ENCODE results near the gene ZNF561.
"Not testable (repeated sequence)": the region's sequence is repeated elsewhere in the genome, so short reads cannot be mapped to it uniquely, and the experiment has no call there.

The ZNF561 gene

GRCh38 chr19:9621156-9622037, at the start of gene ZNF561:
ZNF561 (minus strand) TSS chr19:9621232; CDS start chr19:9619456, 1,776 bp downstream.
- peak; percentile 50 for DNase-seq

- no peak for DNase-seq
Measured at GRCh38 chr19:9668544-9668943, 47.5 kb upstream of the ZNF561 start.

DNA sequence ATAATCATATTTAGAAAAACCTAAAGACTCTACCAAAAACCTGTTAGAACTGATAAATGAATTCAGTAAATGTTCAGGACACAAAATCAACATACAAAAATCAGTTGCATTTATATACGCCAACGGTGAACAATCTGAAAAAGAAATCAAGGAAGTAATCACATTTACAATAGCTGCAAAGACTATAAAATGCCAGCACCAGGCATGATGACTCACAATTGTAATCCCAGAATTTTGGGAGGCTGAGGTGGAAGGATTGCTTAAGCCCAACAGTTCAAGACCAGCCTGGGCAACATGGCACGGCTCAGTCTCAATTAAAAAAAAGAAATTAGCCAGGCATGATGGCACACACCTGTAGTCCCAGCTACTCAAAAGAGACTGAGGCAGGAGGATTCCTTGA, 46.9 kb upstream of the ZNF561 start:
- no peak for DNase-seq

- DNase-seq: no peak
Measured at GRCh38 chr19:9658769-9659168, 37.7 kb upstream of the ZNF561 start.

DNA sequence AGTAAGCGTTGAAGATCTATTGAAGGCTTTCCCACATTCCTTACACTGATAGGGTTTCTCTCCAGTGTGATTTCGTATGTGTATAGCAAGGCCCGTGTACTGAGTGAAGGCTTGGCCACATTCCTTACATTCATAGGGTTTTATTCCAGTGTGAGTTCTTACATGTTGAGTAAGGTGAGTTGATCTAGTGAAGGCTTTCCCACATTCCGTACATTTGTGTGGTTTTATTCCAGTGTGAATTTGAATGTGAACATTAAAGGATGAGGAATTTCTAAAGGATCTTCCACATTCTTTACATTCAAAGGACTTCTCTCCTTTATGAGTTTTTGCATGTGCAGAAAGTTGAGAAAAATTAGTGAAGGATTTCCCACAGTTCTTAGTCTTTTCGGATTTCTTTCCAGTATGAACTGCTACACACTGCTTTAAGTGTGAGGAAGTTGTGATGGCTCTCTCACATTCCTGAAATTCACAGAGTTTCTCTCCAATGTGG, 32.1 kb upstream of the ZNF561 start:
- not testable (repeated sequence) for DNase-seq

DNA sequence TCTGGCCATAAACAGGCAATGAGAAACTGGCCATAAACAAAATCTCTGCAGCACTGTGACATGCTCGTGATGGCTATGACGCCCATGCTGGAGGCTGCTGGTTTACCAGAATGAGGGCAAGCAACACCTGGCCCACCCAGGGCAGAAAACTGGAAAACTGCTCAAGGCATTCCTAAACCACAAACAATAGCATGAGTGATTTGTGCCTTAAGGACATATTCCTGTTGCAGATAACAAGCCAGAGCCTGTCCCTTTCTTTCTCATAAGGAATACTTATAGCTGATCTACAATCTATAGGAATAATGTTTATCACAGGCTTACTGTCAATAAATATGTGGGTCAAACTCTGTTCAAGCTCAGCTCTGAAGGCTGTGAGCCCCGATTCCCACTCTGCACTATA, 30.4 kb upstream of the ZNF561 start:
- not testable (repeated sequence) for DNase-seq

GRCh38 chr19:9650345-9650744, 29.3 kb upstream of the ZNF561 start:
- no peak for DNase-seq

- no peak for DNase-seq
Measured at GRCh38 chr19:9645472-9645871, 24.4 kb upstream of the ZNF561 start.

GRCh38 chr19:9644472-9644871, 23.4 kb upstream of the ZNF561 start:
- no peak for DNase-seq

DNA sequence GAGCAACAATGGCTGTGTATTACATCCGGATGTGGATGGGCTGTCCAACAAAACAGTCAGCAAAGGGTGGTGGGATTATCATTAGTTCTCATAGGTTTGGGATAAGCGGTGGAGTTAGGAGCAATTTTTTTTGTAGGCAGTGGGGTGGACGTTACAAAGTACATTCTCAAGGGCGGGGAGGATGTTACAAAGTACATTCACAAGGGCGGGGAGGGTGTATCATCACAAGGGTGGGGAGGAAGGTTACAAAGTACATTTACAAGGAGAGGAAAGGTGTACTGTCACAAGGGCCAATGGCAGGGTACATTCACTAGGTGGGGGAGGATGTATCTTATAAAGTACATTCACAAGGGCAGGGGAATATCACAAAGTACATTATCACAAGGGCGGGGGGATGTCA, 20.8 kb upstream of the ZNF561 start:
- no peak for DNase-seq

DNA sequence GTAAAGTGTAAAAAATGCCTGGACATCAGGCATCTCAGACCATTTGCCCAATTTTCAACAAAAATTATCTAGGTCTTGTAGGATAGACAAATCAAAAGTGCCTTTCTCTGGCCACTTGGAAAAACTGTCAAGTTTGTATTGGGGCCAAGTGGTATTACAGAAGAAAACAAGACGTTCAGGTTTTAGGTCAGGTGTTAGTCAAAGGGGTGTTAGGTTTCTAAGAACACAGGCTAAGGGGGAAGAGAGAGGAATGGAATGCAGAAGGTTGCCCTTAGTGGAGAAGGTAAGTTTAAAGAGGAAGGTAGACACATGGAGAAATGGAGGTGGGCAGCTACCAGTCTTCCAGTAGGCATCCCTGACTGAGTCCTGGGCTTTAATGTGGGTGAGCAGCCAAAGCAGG, 19.9 kb upstream of the ZNF561 start:
- DNase-seq: no peak

- no peak for DNase-seq
Measured at GRCh38 chr19:9636018-9636417, 15.0 kb upstream of the ZNF561 start.

DNA sequence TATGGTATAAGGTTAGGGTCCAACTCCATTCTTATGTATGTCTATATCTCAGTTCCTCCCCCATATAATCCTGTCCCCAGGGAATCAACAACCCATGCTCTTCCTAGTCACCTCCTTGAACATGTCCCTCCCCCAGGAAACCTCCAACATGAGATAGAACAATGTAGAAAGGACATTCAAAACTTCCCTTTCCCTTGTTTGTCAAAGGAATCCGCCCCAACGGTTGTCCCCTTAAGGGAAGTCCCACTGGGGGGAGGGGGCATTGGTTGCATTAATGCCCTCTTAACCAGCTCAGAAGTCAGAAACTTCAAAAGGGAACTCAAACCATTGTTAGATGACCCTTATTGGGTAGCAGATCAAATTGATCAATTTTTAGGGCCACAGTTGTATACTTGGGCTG, 6.8 kb upstream of the ZNF561 start:
- DNase-seq: no peak

- DNase-seq: no peak
Measured at GRCh38 chr19:9622531-9622930, 1.5 kb upstream of the ZNF561 start.

- no peak for DNase-seq
Measured at GRCh38 chr19:9620842-9621155, 233 bp downstream of the ZNF561 start.

DNA sequence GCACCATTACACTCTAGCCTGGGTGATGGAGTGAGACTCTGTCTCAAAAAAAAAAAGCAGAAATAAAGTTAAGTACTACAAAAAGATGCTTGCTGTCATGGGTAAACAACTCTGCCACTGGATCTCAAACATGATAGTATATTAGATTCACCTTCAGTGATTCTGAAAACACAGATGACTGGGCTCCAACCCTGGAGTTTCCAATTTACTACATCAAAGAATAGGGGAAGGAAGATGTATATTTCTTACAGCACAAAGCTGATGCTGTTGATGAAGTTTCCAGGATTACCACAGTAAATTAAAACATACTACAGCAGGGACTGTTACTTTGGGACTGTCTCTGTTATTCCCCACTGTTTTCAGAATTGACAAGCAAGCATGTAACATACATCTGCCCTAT, 5.2 kb downstream of the ZNF561 start:
- no peak for DNase-seq

DNA sequence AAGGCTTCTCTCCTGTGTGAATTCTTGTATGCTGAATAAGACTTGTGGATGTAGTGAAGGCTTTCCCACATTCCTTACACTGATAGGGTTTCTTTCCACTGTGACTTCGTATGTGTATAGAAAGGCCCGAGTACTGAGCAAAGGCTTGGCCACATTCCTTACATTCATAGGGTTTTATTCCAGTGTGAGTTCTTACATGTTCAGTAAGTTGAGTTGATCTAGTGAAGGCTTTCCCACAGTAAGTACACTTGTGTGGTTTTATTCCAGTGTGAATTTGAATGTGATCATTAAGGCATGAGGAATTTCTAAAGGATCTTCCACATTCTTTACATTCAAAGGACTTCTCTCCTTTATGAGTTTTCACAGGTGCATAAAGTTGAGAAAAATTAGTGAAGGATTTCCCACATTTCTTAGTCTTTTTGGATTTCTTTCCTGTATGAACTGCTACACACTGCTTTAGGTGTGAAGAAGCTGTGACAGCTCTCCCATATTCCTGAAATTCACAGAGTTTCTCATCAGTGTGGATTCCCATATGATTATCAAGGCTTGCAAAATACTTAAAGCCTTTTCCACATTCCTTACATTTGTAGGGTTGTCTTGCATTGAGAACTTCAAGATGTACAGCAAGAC, 10.4 kb downstream of the ZNF561 start:
- no peak for DNase-seq

DNA sequence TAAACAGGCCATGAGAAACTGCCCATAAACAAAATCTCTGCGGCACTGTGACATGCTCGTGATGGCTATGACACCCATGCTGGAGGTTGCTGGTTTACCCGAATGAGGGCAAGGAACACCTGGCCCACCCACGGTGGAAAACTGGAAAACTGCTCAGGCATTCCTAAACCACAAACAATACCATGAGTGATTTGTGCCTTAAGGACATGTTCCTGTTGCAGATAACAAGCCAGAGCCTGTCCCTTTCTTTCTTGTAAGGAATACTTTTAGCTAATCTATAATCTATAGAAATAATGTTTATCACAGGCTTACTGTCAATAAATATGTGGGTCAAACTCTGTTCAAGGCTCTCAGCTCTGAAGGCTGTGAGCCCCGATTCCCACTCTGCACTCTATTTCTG, 12.1 kb downstream of the ZNF561 start:
- DNase-seq: no peak

- no peak for DNase-seq
Measured at GRCh38 chr19:9597027-9597426, 24.0 kb downstream of the ZNF561 start.

GRCh38 chr19:9586764-9587163, 34.3 kb downstream of the ZNF561 start:
- no peak for DNase-seq

DNA sequence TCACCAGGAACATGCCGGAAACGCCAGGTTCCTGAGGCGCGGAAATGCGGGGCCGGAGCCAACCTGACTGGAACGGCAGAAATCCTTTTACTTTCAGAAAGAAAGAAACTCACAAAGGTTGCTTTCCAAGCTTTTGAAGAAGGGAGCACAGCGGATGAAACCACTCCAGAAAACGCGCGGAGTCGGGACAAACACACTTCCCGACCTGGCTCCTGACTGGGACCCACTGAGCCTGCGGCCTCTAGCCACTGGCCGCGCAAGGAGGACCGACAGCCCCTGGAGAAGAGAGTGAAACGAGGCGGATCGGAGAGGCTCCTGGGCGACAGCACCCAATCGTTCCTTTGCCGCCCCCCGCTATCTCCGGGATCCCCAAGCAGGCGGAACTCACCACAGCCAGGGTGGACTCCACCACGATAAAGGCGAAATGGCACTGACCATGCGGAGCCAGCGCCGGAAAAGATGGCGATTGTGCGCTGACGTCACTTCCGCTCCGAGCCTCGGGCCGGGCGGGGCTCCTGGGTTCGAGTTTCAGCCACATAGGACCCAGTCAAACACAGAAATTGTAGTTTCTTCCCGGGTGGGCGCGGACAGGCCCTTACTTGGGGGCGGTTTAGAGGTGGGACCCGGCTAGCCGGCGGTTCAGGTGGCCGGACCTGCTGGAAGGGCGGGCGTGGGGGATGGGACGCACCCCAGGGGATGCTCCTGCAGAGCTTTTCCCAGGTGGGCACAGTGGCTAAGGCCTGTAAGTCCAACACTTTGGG, 36.8 kb downstream of the ZNF561 start, which contains the start of gene ZNF121:
ZNF121 (minus strand) TSS at position 432 of the 761 bp plus-strand sequence. CDS start 16,407 bp downstream, outside the sequence.
- DNase-seq: peak; percentile 42

DNA sequence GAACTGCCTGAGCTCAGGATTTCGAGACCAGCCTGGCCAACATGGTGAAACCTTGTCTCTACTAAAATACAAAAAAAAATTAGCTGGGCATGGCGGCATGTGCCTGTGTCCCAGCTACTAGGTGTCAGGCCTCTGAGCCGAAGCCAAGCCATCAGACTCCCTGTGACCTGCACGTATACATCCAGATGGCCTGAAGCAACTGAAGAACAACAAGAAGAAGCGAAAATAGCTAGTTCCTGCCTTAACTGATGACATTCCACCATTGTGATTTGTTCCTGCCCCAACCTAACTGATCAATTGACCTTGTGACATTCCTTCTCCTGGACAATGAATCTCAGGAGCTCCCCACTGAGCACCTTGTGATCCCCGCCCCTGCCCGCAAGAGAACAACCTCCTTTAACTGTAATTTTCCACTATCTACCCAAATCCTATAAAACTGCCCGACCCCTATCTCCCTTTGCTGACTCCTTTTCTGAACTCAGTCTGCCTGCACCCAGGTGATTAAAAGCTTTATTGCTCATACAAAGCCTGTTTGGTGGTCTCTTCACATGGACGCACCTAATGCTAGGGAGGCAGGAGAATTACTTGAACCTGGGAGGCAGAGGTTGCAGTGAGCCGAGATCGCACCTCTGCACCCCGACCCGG, 38.8 kb downstream of the ZNF561 start:
- not testable (repeated sequence) for DNase-seq

DNA sequence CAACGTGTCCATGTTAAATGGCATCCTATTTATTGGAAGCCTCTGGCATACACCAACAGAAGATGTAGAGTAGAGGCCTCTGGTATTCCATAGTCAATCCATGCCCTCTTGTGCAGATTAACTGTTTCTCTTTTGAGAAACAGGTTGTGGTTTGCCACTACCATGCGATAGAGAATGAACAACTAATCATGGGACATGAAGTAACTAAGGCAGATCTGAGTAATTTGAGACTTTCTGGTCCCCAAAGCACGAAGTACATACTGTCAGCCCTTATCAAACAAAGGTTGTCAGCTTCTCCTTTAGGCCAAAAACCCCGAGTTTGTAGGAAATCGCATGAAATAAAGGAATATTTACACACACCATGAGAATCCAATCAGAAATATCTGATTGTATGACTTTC, 40.3 kb downstream of the ZNF561 start:
- no peak for DNase-seq

All from GOT3 (cell line).